AG09309 (cell line): ENCODE data around the gene PMF1.
A peak's percentile ranks its signal among the peaks of the same experiment; 100 is the strongest.

ENCODE experiments used
- DNase-seq: peaks from one replicate; pipeline ENCODE4 v3.0.0-alpha.2; 2010; ENCODE audit warnings: low read depth
- H3K4me3 ChIP-seq: 2 replicates; pipeline ENCODE4 v1.5.1; 2011; ENCODE audit warnings: mild to moderate bottlenecking, low read depth, low read length, moderate library complexity; ENCODE audit not compliant: control insufficient read depth
- CTCF ChIP-seq: IDR thresholded peaks from 2 replicates; pipeline ENCODE4 v1.5.1; 2011; ENCODE audit warnings: mild to moderate bottlenecking, low read depth, low read length, inconsistent platforms; ENCODE audit not compliant: insufficient read depth, control insufficient read depth; ENCODE audit errors: missing control alignments

Gene PMF1

DNA sequence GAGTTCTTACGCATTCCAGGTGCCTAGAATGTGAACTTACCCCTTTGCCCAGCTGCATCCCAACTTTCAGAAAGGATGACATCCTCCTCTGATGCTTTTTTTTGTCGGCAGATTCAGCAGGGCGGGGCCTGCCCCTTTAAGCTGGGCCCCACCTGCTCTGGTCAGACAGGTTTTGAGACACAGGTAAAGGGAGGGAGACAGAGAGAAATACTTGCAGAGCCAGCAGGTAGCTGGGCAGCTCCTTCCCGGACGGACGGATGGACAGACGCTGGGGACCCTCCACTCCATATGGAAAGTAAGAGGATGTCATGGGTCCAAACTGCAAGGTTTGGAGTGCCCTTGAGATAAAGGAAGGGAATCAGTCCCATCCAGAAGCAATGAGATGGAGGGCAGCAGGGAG, 71.3 kb downstream of the PMF1 start, which contains the start of gene TMEM79:
Gene TMEM79 (plus strand): TSS at position 214 of the 400 bp plus-strand sequence. CDS start 902 bp downstream, outside the sequence.
- DNase-seq, result no peak
- TF ChIP-seq CTCF, result no peak
- H3K4me3 ChIP-seq, result peak within 1 kb of the TSS; percentile 71

GRCh38 chr1:156284757-156285156, 72.0 kb downstream of the PMF1 start:
- TF ChIP-seq CTCF, result no peak
- no peak overlapping the region for H3K4me3 ChIP-seq
- DNase-seq, result no peak

GRCh38 chr1:156285437-156285836, 72.6 kb downstream of the PMF1 start:
- no peak for DNase-seq
- no peak for TF ChIP-seq CTCF
- no peak overlapping the region for H3K4me3 ChIP-seq

- TF ChIP-seq CTCF, result no peak
- DNase-seq, result no peak
- H3K4me3 ChIP-seq, result no peak overlapping the region
These were observed 73.3 kb downstream of the PMF1 start for GRCh38 chr1:156286061-156286460.
